Measurements from ENCODE around the gene TRMO.
"Not testable (repeated sequence)": the region's sequence is repeated elsewhere in the genome, so short reads cannot be mapped to it uniquely, and the experiment has no call there.

The TRMO gene, protein sequence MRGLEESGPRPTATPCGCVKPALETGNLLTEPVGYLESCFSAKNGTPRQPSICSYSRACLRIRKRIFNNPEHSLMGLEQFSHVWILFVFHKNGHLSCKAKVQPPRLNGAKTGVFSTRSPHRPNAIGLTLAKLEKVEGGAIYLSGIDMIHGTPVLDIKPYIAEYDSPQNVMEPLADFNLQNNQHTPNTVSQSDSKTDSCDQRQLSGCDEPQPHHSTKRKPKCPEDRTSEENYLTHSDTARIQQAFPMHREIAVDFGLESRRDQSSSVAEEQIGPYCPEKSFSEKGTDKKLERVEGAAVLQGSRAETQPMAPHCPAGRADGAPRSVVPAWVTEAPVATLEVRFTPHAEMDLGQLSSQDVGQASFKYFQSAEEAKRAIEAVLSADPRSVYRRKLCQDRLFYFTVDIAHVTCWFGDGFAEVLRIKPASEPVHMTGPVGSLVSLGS

DNA sequence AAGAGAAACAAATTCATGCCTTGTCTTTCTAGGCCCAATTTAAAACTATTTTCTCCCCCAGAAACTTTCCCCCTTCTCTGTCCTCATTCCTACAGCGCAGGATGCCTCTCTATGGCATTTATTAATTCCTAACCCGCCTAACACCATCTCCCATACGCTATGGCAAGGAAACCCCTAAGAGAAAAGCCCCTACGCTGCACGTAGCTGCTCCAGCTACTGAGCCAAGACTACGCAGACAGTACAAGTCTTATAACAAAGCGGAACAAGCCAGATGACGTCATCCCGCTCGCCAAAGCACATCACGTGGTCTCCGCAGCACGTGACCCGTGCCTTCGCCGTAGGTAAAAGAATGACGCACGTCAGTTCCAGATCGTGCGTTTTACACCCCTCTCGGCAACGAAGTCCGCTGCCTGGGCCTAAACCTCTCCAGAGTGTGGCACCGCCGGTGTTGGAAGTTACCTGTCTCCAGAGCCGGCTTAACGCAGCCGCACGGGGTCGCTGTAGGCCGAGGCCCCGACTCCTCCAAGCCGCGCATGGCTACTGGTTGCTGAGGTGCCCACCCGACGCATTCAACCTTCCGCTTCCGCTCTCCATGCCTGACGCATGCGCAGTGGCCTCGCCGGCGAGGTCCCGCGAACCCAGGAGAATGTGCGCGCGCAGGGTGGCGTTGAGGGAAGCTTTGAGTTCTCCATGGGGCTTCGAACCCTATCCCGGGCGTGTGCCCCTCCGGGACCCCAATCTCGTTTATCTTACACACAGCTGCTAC is at the start of gene TRMO:
Gene TRMO (minus strand): TSS at position 542 of the 766 bp plus-strand sequence. CDS start 7 bp downstream, at position 535.
- peak; percentile 87 to 100 (median 96) for DNase-seq

DNA sequence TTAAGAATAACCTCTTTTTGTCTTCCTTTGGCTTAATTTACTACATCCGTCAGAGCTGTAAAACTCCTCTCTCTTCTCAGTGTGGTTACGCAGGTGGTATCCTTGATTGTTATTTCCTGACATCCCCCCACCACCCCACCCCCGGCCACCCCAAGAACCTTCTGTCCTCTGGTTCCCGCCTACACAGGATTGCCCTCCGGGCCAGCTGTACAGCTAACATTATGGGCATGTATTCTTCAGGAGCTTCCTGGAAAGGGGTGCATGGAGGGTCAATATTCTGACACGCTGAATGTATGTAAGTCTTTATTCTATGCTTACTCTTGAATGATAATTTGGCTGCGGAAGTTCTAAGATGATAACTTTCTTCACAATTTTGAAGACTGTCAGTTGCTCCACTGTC is 47.9 kb upstream of the TRMO start:
- no peak for DNase-seq

DNA sequence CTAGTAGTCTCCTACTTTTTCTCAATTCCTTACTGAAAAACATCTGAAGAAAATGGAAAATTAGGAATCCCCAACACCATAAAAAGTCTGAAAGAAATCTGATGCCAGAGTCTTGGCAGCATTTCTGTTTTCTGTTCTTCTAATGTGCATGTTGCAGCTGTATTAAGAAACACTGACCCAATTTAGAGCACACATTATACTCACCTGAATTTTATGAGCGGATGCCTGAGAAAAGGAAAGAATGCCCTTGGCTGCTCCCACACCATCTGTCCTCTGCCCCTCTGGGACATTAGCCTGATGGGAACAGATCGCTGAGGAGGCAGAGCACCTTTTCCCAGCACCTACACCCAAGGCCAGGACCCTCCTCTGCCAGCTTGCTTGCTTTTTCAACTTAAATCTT is 46.7 kb upstream of the TRMO start:
- no peak for DNase-seq

DNA sequence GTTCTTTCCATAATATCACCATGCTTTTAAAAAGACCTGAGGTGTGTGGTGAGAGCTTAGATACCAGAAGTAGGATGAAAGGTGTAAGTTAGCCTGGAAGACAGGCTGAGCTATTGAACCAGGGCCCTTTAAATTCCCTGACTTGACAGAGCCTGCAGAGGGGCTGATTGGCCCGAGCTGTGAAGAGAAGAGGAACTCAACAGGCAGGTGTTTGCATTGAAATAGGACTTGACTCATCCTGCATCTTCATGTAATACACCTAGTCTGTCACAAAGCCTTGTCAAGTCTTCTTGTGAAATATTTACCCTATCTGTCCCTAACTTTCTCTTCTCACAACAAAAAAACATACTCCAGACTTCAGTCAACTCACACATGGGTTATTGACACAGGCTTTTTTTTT is 44.2 kb upstream of the TRMO start:
- DNase-seq = no peak

DNA sequence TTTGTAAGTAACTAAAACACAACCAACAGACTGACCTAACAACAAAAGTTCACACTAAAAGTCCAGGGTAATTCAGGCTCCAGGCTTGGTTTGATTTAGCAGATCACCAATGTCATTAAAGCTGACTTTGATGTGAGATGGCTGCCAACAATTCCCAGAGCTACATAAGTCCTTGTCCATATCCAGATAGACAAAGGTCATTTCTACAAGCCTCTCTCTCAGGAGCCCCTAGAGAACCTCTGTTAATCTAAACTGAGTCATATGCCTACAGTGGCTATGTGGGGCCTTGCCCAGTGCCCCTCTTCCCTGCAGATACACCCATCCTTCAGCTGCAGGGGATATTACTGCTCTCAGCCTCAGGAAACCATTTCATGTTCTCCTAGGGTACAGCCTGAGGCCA is 42.6 kb upstream of the TRMO start:
- no peak for DNase-seq

DNA sequence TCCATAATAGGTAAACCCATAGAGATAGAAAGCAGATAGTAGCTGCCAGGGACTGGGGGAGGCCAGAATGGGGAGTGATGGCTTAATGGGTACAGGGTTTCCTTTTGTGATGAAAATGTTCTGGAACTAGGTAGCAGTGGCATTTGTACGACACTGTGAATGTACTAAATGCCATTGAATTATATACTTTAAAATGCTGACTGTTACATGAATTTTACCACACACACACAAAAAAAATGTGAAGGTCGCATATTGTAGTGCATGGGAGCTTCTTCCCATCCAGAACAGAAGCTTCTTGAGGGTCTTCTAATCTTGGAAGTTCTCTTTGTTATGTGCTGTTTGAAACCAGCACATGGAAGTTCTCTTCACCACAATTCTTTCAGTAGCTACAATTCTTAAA is 40.9 kb upstream of the TRMO start:
- no peak for DNase-seq

DNA sequence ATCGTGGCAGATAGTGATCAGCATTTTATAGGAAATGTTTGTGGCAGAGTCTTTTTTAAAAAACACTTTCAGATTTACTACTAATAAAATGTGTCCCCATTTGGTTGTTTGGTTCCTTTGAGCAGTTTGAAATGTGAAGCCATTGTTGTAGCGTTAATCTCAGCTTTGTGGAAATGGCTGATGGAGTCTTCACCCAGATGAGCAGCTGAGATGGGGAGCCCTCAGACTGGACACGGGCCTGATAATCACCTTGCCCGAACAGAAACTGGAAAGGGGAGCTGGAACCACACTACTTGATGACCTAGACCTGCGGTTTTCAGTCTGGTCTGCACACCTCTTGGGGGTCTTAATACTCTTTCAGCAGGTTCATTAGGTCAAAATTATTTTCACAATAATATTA is 40.3 kb upstream of the TRMO start:
- DNase-seq = no peak

DNA sequence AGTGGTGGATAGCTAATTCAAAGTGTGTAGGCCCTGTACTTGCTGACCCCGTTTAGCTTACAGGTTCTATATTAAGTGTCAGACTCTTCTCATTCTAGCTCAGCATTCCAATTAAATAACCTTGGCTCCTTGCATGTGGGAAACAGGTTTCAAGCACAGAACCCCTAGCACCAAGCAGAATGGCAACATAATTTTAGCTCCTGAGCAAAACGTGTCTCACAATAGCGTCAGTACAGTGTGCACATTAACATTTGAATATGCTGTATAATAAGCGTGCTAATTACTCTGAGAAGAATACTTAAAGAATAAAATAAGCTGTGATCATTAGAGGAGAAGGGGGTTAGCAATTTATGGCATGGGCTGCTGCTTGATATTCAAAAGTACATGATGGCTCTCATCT is 39.8 kb upstream of the TRMO start:
- no peak for DNase-seq

DNA sequence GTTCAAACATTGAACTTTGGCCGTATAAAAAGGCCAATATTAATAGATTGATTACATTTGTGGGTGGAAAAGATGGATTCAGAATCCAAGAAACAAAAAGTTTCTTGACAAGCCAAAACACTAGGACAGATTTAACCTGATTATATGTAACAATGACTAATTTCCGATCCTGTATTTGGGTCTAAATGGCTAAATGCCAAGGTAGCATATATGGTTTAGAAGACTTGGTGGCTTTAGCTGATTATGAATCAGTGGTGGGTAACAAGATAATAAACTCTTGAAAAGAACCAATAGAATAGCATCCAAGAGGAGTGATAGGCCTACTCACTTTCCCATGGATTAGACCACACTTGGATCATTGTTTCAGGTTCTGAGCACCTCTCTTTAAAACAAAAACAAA is 39.1 kb upstream of the TRMO start:
- DNase-seq = no peak

DNA sequence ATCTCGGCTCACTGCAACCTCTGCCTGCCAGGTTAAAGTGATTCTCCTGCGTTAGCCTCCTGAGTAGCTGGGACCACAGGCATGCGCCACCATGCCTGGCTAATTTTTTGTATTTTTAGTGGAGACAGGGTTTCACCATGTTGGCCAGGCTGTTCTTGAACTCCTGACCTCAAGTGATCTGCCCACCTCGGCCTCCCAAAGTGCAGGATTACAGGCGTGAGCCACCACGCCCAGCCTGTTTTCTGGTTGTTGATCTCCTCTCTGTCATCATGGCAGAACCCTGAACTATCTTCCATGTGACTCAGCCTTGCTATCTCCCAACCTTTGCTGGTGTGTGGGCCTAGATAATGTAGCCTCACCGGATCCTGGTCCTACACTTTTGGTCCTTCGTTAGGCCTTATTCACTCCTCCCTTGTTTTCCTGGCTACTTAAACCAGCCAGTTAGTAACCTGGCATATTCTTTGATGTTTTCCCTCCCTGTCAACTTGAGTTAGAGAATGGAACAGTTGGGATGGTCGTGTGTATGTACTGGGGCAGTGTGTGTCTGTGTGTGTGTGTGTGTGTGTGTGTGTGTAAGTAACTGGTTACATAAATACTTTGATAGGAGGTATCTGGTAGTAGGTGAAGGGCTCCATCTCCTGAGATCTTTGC is 38.5 kb upstream of the TRMO start:
- not testable (repeated sequence) for DNase-seq

DNA sequence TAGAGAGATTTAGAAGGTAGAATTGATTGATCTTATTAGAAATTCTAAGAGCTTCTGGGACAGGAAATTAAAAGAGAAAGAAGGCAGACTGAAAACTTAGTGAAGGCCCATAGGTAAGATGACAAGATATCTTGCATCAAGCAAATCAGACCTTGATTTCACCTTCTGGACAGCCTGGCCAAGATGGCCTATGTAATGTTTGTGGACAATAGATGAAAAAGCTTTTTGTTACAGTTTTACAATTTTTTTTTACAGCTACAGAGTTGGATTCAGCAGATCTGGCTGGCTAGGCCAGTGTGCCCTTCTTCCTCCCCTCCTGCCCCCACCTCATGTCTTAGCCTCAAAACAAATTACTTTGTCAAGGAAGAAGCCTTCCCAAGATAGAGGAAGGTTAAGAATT is 37.3 kb upstream of the TRMO start:
- no peak for DNase-seq

DNA sequence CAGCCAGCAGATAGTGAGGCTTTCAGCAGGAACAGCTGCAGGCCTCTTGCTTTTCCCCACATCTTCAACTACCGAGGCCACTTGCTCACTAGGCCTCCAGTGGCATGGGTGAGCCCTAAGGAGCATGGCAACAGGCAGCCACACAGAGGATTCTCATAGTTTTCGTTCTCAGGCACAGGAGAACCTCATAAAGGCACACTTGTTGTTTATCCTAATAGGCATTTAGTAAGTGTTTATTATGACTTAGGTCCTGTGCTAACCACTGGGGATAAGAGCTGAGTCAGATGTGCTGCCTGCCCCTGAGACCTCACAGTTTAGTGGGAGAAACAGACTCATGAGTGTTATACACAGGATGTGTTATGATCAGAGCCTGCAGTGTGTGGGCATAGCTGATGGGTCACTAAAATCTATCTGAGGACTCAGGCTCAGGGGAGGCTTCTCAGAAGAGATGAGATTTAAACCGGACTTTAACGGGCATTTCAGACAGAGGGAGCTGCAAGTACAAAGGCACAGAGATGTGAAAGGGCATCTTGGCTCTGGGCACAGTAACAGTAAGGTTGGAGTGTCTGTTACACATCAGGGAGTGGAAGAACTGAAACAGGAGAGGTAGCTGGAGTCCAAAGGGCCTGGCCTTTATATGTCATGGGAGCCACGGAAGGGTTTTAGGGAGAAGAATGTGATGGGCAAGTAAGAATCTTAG is 36.7 kb upstream of the TRMO start:
- peak in 3 of 56 donors; percentile 2 to 10 (median 5) for DNase-seq

DNA sequence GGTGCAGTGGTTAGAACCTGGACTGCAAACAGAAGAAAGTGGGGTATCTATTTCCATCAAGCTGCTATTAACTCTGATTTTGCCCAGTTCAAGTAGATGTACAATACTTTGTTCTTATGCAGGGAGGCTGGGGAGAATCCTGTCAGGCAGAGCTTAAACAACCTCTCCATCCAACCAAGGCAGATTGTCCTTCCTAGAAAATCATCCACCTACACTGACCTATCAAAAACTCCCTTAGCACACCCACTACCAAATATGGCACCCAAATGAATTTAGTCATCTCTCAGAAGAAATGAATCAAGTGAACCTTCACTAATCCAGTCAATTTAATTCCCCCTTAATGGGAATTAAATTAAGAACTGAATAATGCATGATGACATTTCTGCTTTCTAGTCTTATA is 34.0 kb upstream of the TRMO start:
- no peak for DNase-seq

DNA sequence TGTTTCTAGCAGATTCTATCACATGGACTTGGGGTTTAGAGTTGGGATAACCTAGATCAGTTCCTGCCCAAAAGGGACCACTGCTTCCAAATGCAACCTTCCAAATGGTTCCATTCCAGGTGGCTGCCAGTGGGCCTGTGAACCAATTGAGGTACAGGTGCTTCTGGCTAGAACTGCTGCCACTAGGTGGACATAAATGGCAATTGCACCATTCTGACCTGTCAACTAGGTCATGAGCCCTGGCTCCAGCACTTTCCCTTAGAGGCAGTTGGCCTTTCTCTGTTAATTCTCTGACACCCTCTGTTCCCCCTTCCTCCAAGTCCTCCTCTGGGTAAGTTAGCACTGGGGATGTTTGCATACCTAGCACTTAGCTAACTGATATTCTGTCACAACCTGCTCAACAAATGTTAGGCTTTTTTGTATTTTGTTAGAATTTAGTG is 32.3 kb upstream of the TRMO start:
- DNase-seq = peak in 1 of 56 donors; percentile 2

DNA sequence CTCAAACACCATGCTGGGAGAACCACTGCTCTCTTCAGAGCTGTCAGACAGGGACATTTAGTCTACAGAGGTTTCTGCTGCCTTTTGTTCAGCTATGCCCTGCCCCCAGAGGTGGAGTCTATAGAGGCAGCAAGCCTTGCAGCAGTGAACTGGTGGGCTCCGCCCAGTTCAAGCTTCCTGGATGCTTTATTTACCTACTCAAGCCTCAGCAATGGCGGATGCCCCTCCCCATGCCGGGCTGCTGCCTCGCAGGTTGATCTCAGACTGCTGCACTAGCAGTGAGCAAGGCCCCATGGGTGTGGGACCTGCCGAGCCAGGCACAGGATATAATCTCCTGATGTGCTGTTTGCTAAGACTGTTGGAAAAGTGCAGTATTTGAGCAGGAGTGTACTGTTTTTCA is 28.6 kb upstream of the TRMO start:
- DNase-seq = not testable (repeated sequence)

DNA sequence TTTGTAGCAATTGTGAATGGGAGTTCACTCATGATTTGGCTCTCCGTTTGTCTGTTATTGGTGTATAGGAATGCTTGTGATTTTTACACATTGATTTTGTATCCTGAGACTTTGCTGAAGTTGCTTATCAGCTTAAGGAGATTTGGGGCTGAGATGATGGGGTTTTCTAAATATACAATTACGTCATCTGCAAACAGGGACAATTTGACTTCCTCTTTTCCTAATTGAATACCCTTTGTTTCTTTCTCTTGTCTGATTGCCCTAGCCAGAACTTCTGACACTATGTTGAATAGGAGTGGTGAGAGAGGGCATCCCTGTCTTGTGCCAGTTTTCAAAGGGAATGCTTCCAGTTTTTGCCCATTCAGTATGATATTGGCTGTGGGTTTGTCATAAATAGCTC is 24.8 kb upstream of the TRMO start:
- DNase-seq = not testable (repeated sequence)

DNA sequence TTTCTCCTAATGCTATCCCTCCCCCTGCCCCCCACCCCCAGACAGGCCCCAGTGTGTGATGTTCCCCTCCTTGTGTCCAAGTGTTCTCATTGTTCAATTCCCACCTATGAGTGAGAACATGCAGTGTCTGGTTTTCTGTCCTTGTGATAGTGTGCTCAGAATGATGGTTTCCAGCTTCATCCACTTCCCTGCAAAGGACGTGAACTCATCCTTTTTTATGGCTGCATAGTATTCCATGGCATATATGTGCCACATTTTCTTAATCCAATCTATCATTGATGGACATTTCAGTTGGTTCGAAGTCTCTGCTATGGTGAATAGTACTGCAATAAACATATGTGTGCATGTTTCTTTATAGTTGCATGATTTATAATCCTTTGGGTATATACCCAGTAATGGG is 23.2 kb upstream of the TRMO start:
- not testable (repeated sequence) for DNase-seq

DNA sequence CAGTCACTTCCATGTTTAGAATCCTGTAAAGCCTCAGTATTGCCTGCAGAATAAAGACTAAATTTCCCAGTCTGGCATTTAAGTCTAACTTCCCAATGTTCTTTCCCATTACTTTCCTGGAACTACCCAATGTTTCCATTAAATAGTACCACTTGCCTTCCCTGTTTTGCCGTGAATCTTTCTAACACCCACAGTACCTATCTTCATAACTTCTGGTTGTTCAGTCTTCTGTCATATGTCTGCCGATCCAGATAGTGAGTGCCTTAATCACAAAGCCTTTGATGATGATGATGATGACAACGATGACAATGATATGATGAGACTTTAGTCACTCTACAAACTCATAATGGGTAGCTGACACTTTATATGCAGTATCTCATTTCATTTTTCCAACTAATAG is 22.3 kb upstream of the TRMO start:
- DNase-seq = no peak

DNA sequence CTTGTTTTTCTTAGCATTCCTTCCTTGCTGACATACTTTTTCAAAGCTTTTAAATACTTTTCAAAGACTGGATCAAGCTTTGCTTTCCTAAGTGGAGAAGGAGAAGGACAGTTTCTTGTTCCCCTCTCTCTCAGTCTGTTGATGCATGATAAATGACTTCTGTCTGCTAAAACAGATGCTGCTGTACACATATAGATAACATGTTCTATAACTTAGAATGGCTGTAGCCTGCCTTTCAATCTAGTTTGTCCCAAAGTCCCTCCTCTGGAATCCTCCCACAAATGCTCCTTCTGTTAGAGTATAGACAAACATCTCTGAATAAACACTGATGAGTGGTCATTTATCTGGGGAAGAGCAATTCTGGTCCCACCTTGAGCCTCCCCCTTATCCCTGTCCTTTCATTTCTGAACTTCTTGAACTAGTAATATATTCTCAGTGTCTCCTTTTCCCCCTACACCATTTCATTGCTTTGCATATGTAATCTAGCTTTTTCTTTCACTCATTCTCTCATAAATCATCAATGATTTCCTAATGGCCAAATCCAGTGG is 21.1 kb upstream of the TRMO start:
- no peak for DNase-seq

DNA sequence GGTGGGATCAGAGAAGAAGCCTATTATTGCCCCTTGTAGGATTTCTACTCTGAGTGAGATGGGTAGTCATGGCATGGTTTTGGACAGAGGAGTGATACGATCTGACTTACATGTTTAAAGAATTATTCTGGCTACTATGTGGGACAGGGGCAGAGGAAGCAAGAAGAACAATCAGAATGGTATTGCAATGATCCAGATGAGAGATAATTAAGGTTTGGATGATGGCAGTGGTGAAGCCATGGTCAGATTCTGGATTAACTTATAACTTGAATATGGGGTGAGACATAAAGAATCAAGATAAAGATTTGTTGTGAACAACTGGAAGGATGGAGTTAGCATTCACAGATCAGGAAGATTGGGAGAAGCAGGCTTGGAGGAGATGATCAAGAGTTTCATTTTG is 19.0 kb upstream of the TRMO start:
- no peak for DNase-seq

DNA sequence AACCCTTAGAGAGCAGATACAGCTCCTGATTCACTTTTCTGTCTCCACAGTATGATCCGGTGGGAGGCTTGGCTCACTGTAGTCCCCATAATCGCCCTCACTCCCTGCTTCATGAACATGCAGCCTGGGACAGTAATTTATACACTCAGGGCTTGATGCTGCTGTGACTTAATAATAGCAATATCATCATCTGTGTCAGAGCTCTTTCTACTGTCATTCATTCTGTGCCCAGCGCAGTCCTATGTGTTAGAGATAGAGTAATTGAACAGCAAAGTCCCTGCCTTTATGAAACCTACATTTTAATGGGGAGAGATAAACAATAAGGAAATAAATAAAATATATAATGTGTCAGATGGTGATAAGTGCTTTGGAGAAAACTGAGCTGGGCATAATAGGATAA is 18.4 kb upstream of the TRMO start:
- no peak for DNase-seq

All from amygdala (tissue), 56 donors.